ENCODE results near the gene NHSL2.
"Not testable (repeated sequence)": the region's sequence is repeated elsewhere in the genome, so short reads cannot be mapped to it uniquely, and the experiment has no call there.

NHSL2 gene

GRCh38 chrX:71923516-71923915 is 12.9 kb downstream of the NHSL2 start:
- no peak for DNase-seq (ENCODE audit: low spot score)

GRCh38 chrX:71927040-71927439 is 16.4 kb downstream of the NHSL2 start:
- no peak for DNase-seq (ENCODE audit: low spot score)

DNA sequence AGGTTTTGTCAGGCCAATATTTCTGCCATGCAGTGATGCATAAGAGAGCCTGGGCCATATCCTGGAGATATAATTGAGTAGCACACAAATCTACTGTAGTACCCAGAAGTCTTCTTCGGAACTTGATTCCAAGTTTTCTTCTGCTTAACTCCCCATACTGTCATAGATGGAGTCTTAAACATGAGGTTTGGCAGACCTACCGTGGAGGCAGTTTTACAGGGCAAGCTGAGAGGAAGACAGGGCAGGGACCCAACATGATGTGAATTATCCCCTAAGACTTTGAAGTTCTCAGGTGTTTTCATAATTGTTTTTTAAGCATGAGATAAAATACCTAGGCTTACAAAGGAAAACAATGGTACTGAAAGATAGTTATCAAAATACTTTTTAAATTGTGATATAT is 18.2 kb downstream of the NHSL2 start:
- DNase-seq (ENCODE audit: low spot score): no peak

DNA sequence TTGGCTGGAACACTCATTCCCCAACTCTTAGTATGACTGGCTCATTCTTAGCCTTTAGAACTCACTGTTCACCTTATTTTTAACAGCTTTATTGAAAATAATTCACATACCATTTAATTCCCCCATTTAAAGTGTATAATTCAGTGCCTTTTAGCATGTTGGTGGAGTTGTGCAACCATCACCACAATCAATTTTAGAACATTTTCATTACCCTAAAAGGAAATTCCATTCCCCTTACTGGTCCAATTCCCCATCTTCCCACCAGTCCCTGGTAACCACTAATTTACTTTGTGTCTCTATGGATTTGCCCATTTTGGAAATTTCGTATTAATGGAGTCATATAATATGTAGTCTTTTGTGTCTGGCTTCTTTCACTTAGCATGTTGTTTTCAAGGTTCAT is 19.7 kb downstream of the NHSL2 start:
- no peak for DNase-seq (ENCODE audit: low spot score)

- peak; percentile 59 for DNase-seq (ENCODE audit: low spot score)
These were observed 24.8 kb downstream of the NHSL2 start for GRCh38 chrX:71935476-71935875.

DNA sequence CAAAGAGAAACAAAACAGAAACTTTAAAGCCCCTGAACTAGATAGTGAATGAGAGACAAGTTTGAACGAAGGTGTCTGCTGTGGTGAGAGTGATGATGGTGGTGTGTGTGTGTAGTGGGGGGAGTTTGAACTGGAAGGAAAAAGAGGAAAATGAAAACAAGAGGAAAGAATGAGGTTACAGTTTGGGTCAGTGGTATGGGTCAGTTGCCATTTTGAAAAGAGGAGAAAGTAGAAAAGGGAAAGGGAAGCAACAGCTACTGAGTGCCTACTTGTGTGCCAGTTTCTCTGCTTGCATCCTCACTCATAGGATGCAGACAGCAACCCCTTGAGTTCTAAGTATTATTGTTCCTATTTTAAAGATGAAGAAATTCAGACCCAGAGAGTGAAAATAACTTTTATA is 26.0 kb downstream of the NHSL2 start:
- DNase-seq (ENCODE audit: low spot score): no peak

- DNase-seq (ENCODE audit: low spot score): no peak
These were observed 27.7 kb downstream of the NHSL2 start for GRCh38 chrX:71938371-71938770.

- no peak for DNase-seq (ENCODE audit: low spot score)
These were observed 30.5 kb downstream of the NHSL2 start for GRCh38 chrX:71941145-71941544.

DNA sequence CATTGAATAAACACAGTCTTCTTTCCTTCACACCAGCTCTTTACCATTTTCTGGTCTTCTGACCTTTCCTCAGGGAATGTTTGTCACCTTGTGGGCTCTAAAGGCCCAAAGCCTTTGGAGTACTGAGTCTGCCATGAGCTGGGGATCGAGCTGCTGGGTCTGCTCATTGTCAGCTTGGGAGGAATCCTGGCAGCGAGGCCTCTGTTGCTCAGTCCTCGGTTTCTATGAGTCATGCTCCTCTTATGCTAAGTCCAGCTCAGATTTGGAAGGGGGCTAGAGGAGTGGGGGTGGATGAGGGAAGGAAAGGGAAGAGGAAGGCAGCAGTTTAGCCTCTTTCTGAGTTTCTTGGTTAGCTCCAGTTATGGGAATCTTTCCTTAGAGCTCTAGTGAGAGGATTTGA is 31.1 kb downstream of the NHSL2 start:
- no peak for DNase-seq (ENCODE audit: low spot score)

GRCh38 chrX:71944369-71944768 is 33.7 kb downstream of the NHSL2 start:
- no peak for DNase-seq (ENCODE audit: low spot score)

DNA sequence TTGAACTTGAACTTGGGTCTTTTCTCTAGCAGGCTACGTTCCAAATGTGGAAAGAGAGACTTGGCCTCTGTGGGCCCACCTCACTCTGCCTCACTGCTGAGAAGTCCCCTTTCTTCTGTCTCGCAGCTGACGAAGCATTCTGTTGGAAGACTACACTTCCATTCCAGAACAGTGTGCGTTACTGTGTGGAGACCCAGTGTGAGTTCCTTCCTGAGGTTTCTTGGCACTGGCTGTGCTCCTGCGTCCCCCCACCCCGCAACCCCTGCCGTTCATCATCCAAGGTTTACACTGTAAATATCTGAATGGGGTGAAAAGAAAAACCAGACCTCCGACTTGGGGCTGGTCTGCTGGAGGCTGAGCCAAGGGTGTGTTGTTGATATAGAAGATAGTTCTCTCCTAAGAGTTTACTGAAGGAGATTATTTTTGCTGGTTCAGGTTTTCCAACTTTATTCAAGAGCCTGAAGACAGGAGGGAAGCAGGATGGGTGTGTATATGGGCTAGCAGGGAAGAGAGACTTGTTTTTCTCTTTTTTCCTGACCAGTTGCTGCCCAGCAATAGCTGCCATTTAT is 34.7 kb downstream of the NHSL2 start:
- DNase-seq (ENCODE audit: low spot score): no peak

- DNase-seq (ENCODE audit: low spot score): no peak
These were observed 38.7 kb downstream of the NHSL2 start for GRCh38 chrX:71949363-71949762.

GRCh38 chrX:71949844-71950445 is 39.3 kb downstream of the NHSL2 start:
- no peak for DNase-seq (ENCODE audit: low spot score)

- no peak for DNase-seq (ENCODE audit: low spot score)
These were observed 42.7 kb downstream of the NHSL2 start for GRCh38 chrX:71953391-71953790.

DNA sequence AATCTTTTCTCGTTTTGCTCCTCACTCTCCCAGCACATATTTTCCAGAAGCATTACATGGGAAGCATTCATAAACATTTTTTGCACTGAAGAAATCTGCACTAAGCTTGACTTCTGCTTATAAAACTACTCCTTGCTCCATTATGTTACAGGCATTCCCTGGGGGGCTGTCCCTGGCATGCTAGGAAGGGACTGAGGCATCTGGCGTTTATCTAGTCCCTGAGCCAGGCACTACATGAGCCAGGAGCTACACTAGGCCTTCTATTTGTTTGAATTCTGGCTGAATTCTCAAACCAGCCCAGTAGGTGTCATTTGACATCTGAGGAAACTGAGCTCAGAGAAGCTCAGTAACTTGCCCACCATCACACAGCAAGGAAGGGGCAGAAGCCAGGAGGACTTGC is 43.3 kb downstream of the NHSL2 start:
- no peak for DNase-seq (ENCODE audit: low spot score)

GRCh38 chrX:71954458-71954857 is 43.8 kb downstream of the NHSL2 start:
- no peak for DNase-seq (ENCODE audit: low spot score)

- DNase-seq (ENCODE audit: low spot score): no peak
These were observed 45.0 kb downstream of the NHSL2 start for GRCh38 chrX:71955530-71956120.

DNA sequence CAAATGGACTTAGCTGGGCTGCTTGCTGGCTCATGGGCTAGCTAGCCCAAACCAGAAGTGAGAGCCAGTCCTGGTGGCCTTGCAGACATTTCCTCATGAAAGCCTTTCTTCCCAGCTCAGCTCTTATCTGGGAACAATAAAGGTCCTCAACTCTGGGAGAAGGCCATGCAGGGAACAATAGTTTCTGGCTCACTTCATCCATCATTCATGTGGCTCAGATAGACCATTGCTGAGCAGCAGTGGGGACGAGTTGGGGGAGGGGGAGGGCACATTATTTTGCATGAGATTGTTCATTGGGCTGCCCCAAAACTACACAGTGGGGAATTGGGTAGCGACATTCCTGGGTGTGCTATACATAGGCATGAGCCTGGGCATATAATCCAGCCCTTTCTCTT is 47.6 kb downstream of the NHSL2 start:
- DNase-seq (ENCODE audit: low spot score): no peak

DNA sequence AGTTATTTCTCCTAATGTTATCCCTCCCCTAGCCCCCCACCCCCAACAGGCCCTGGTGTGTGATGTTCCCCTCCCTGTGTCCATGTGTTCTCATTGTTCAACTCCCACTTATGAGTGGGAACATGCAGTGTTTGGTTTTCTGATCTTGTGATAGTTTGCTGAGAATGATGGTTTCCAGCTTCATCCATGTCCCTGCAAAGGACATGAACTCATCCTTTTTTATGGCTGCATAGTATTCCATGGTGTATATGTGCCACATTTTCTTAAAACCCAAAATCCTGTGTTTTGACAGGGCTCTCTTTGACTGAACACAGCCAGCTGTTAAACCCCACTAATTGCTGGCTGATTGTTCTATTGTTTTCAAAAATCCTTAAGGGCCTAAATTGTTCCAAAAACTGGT is 53.5 kb downstream of the NHSL2 start:
- DNase-seq (ENCODE audit: low spot score): not testable (repeated sequence)

GRCh38 chrX:71974916-71975315 is 64.3 kb downstream of the NHSL2 start:
- DNase-seq (ENCODE audit: low spot score): no peak

GRCh38 chrX:71976753-71977152 is 66.1 kb downstream of the NHSL2 start:
- no peak for DNase-seq (ENCODE audit: low spot score)

- DNase-seq (ENCODE audit: low spot score): no peak
These were observed 67.5 kb downstream of the NHSL2 start for GRCh38 chrX:71978164-71978563.

DNA sequence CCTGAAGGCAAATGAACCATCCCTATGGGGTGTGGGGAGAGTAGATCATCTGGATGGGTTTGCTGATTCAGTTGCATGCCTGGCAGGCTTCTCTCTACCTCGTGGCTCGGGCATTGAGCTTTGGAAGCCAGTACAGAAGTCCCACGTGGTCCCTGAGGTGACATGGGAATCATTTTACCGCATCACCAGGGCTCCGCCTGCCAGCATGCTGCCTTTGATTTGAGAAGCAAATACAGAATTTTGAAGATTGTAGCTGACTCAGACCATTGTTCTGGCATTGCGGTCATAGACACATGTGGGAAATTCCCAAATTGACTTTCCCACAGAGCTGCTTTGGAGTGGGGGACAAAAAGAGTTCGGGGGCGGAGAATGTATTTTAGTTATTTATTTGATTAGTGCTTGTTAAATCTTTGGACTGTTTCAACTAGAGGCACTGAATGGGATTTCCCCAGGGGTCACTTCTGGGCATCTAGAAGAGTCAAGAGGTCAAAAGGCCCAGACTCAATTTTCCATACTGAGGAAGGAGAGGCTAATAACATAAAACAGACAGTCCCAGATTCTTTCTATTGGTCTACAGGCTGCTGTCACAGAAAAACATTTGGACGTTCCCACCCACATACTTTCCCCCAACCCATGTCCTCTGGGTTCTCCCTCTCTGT is 79.3 kb downstream of the NHSL2 start:
- no peak for DNase-seq (ENCODE audit: low spot score)

DNA sequence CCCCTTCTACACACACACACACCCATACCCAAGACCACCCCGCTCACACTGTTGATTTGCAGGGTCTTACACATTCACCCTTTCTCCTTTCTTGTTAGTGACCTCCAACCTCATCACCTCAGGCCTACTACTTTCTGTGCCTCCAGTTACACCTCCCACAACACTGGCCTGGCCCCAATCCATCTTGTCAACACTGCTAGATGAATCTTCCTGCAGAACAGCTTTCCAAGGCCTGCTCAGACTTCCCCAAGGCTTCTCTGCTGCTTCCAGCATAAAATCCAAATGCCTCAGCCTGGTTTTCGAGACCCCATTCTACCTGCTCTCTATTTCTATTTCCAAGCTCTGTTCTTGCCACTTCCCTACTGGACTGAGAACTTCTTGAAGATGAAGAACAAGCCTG is 79.9 kb downstream of the NHSL2 start:
- no peak for DNase-seq (ENCODE audit: low spot score)
